ENCODE data around the gene OPRD1. TPM values are rescaled to one million over a fixed set of nuclear protein-coding genes. Genes with fewer than 3 reads are reported as not detected.
A peak's percentile ranks its signal among the peaks of the same experiment; 100 is the strongest.

OPRD1 gene
- total and polyA plus RNA-seq, 4 donors, result 0.01 TPM; not detected in 3

- no peaks in the 10 kb centered on the region for H3K36me3 ChIP-seq (ENCODE audit: control insufficient read depth in 4 of 4, insufficient read depth in 3 of 4, low read depth in 1 of 4, low read length in 3 of 4)
- 40% methylated on average over 10 of the region's 10 CpGs for WGBS
- peak overlapping the region; percentile 9 to 36 for H3K27ac ChIP-seq (ENCODE audit: low read depth in 1 of 2, low read length in 2 of 2)
- TF ChIP-seq RXRA (IDR thresholded peaks at IDR 0.05) (no peak), ZBTB33 (IDR thresholded peaks at IDR 0.05) (no peak), JUND (IDR thresholded peaks at IDR 0.05) (no peak), FOXA1 (IDR thresholded peaks at IDR 0.05) (no peak), ATF3 (IDR thresholded peaks at IDR 0.05) (no peak), TAF1 (conservative IDR thresholded peaks at IDR 0.05) (no peak), NR2F2 (IDR thresholded peaks at IDR 0.05) (no peak), RAD21 (IDR thresholded peaks at IDR 0.05) (no peak), EGR1 (IDR thresholded peaks at IDR 0.05; ENCODE audit: low read depth in 2 of 2) (no peak), GABPA (IDR thresholded peaks at IDR 0.05 in 1 of 2, conservative IDR thresholded peaks at IDR 0.05 in 1 of 2) (no peak), YY1 (IDR thresholded peaks at IDR 0.05) (no peak), CTCF (IDR thresholded peaks at IDR 0.05; ENCODE audit: low read depth, low read length, missing input control) (no peak), MAX (IDR thresholded peaks at IDR 0.05) (no peak), HNF4A (conservative IDR thresholded peaks at IDR 0.05) (no peak), HNF4G (IDR thresholded peaks at IDR 0.05) (no peak), REST (IDR thresholded peaks at IDR 0.05) (no peak), FOXA2 (IDR thresholded peaks at IDR 0.05) (no peak), SP1 (IDR thresholded peaks at IDR 0.05) (no peak)
- H3K4me1 ChIP-seq (ENCODE audit: control insufficient read depth in 4 of 4, insufficient read depth in 4 of 4, low read length in 3 of 4), result peaks cover 3 to 21% (median 14%) of the 10 kb centered on the region in 4 donors
- no peak for DNase-seq (ENCODE audit: low spot score)
- no peaks in the 10 kb centered on the region for H3K27me3 ChIP-seq (ENCODE audit: control insufficient read depth in 4 of 4, insufficient read depth in 4 of 4, low read length in 3 of 4)
- H3K4me3 ChIP-seq (ENCODE audit: low read depth in 1 of 3, low read length in 3 of 3), result peak overlapping the region; percentile 2 to 74 (median 50)
- H3K9me3 ChIP-seq (ENCODE audit: control insufficient read depth in 4 of 4, low read length in 3 of 4), result no peaks in the 10 kb centered on the region
- peak overlapping the region in 1 of 2 donors; percentile 58 for H3K9ac ChIP-seq (ENCODE audit: low read depth in 1 of 2, low read length in 2 of 2)
Measured at GRCh38 chr1:28913786-28914227, 101.8 kb downstream of the OPRD1 start.
